DOHH2 (cell line): ENCODE data around the gene CPLX3.

Experiments
- EZH2phosphoT487 ChIP-seq: fragments of 200-600 bp; sonication (generic); IDR thresholded peaks from 2 replicates; pipeline ENCODE4 v1.6.1; 2017; ENCODE audit warnings: borderline replicate concordance, mild to moderate bottlenecking, antibody characterized with exemption, low read length, moderate library complexity, mixed read lengths
- TF ChIP-seq, protein P1 (sequence below): fragments of 200-600 bp; sonication (generic); IDR thresholded peaks from one replicate; pipeline ENCODE4 v1.5.1; 2014; ENCODE audit warnings: antibody characterized with exemption, mild to moderate bottlenecking, low read depth, low read length; ENCODE audit not compliant: poor library complexity, severe bottlenecking

GRCh38 chr15:74830868-74831267, 4.4 kb downstream of the CPLX3 start:
- TF ChIP-seq, protein P1, sequence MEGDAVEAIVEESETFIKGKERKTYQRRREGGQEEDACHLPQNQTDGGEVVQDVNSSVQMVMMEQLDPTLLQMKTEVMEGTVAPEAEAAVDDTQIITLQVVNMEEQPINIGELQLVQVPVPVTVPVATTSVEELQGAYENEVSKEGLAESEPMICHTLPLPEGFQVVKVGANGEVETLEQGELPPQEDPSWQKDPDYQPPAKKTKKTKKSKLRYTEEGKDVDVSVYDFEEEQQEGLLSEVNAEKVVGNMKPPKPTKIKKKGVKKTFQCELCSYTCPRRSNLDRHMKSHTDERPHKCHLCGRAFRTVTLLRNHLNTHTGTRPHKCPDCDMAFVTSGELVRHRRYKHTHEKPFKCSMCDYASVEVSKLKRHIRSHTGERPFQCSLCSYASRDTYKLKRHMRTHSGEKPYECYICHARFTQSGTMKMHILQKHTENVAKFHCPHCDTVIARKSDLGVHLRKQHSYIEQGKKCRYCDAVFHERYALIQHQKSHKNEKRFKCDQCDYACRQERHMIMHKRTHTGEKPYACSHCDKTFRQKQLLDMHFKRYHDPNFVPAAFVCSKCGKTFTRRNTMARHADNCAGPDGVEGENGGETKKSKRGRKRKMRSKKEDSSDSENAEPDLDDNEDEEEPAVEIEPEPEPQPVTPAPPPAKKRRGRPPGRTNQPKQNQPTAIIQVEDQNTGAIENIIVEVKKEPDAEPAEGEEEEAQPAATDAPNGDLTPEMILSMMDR: no peak
- no peak for TF ChIP-seq EZH2phosphoT487
